GM12878 (cell line): ENCODE results near the gene RASAL2. TPM values are rescaled to one million over a fixed set of nuclear protein-coding genes. Genes with fewer than 3 reads are reported as not detected.

Source experiments
- ATAC-seq: fragments of 200-7000 bp; cut with Tn5 transposase; 3 replicates; pipeline ENCODE4 v1.9.1; 2020; ENCODE audit warnings: mild to moderate bottlenecking, moderate library complexity
- BruUV-seq: library from RNA; stranded (reverse); fragments of 400-500 nt; replicated peaks from 2 replicates; lab custom pipeline; 2021; lab: Mats Ljungman, UMichigan
- CTCF ChIA-PET: fragments of 300-600 bp; sonication (Branson Sonifier 250); formaldehyde crosslinking; extraction: SDS; loops from one replicate; lab custom pipeline; 2021; ENCODE audit warnings: inconsistent platforms; lab: Yijun Ruan, JAX
- POLR2A ChIA-PET: fragments of 350-600 bp; formaldehyde crosslinking; extraction: SDS; loops from one replicate; lab custom pipeline; 2021; ENCODE audit warnings: inconsistent platforms; lab: Charles Lee
- RAD21 ChIA-PET: fragments of 300-600 bp; sonication (Branson Sonifier 250); formaldehyde crosslinking; loops from one replicate; lab custom pipeline; 2023; ENCODE audit warnings: antibody characterized with exemption; ENCODE audit not compliant: unreplicated experiment; lab: Charles Lee
- SMC1A ChIA-PET: fragments of 300-600 bp; sonication (Branson Sonifier 250); formaldehyde crosslinking; loops from one replicate; lab custom pipeline; 2023; ENCODE audit not compliant: unreplicated experiment, uncharacterized antibody; lab: Charles Lee
- DNase-seq: peaks from one replicate; pipeline ENCODE4 v3.0.0-alpha.2; 2011; ENCODE audit warnings: low read depth, low spot score
- FAIRE-seq: peaks from 3 replicates; lab custom pipeline; 2011; peaks lifted over from hg19 to GRCh38; lab: Jason Lieb, UNC
- H2AFZ ChIP-seq: 2 replicates; pipeline ENCODE4 v1.6.0; 2011; ENCODE audit warnings: low read depth, low read length, control low read depth; ENCODE audit not compliant: control insufficient read depth
- H3K27ac ChIP-seq: 2 replicates; pipeline ENCODE4 v1.5.1; 2011; ENCODE audit warnings: control low read depth; ENCODE audit not compliant: control insufficient read depth, insufficient read depth
- H3K27me3 ChIP-seq, 2 experiments: replicated peaks in 1 of 2; 2 replicates each; pipeline versions ENCODE4 v1.6.0 to v1.6.1; 2011; ENCODE audit warnings: low read length in 1 of 2; ENCODE audit not compliant: control insufficient read depth in 2 of 2, insufficient read depth in 2 of 2
- H3K36me3 ChIP-seq, 2 experiments: 2 replicates each; pipeline ENCODE4 v1.5.1; 2011; ENCODE audit warnings: low read length in 1 of 2; ENCODE audit not compliant: control insufficient read depth in 2 of 2, insufficient read depth in 2 of 2
- H3K4me1 ChIP-seq: 2 replicates; pipeline ENCODE4 v1.6.1; 2011; ENCODE audit warnings: mild to moderate bottlenecking, low read length, moderate library complexity, mixed read lengths; ENCODE audit not compliant: control insufficient read depth, insufficient read depth
- H3K4me2 ChIP-seq: 2 replicates; pipeline ENCODE4 v1.6.0; 2011; ENCODE audit warnings: control low read depth; ENCODE audit not compliant: control insufficient read depth, insufficient read depth
- H3K4me3 ChIP-seq: fragments of 200-600 bp; sonication (generic); 2 replicates; pipeline ENCODE4 v1.5.1; 2016
- H3K79me2 ChIP-seq: 2 replicates; pipeline ENCODE4 v1.6.0; 2011; ENCODE audit warnings: low read length; ENCODE audit not compliant: control insufficient read depth, insufficient read depth
- H3K9ac ChIP-seq: 2 replicates; pipeline ENCODE4 v1.8.0; 2011; ENCODE audit warnings: low read length, control low read depth, mixed read lengths; ENCODE audit not compliant: control insufficient read depth, insufficient read depth
- H3K9me3 ChIP-seq: replicated peaks from 3 replicates; pipeline ENCODE4 v1.5.1; 2011; ENCODE audit warnings: mild to moderate bottlenecking, low read length; ENCODE audit not compliant: control insufficient read depth, insufficient read depth
- H4K20me1 ChIP-seq: 2 replicates; pipeline ENCODE4 v1.6.0; 2011; ENCODE audit not compliant: control insufficient read depth, insufficient read depth
- CHD2 ChIP-seq: IDR thresholded peaks from 2 replicates; pipeline ENCODE4 v1.6.1; 2011; ENCODE audit warnings: low read depth, low read length, improper control_type of control experiment, borderline replicate concordance
- EP300 ChIP-seq, 2 experiments: fragments of 150-350 bp in 1 of 2; IDR thresholded peaks; 2 replicates each; pipeline ENCODE4 v1.6.1; 2011 to 2012; ENCODE audit warnings: low read depth in 2 of 2, low read length in 2 of 2, borderline replicate concordance in 1 of 2, improper control_type of control experiment in 1 of 2, inconsistent platforms in 1 of 2; ENCODE audit not compliant: control insufficient read depth in 1 of 2
- GATAD2B ChIP-seq: fragments of 450-650 bp; conservative IDR thresholded peaks from 2 replicates; pipeline ENCODE4 v1.6.1; 2017; ENCODE audit warnings: low read depth, mild to moderate bottlenecking, moderate library complexity
- HDAC2 ChIP-seq: fragments of 200-600 bp; sonication (generic); IDR thresholded peaks from 2 replicates; pipeline ENCODE4 v1.6.1; 2017
- MEF2A ChIP-seq: IDR thresholded peaks from 2 replicates; pipeline ENCODE4 v1.6.1; 2011; ENCODE audit warnings: low read depth, mild to moderate bottlenecking, low read length, moderate library complexity; ENCODE audit not compliant: insufficient read depth
- MYC ChIP-seq: IDR thresholded peaks from 2 replicates; pipeline ENCODE4 v1.6.1; 2011; ENCODE audit warnings: mild to moderate bottlenecking, low read length, moderate library complexity, inconsistent platforms; ENCODE audit not compliant: insufficient read depth, insufficient replicate concordance, insufficient read length, severe bottlenecking
- NFYB ChIP-seq: IDR thresholded peaks from 2 replicates; pipeline ENCODE4 v1.6.1; 2011; ENCODE audit warnings: low read depth, mild to moderate bottlenecking, low read length, improper control_type of control experiment, moderate library complexity; ENCODE audit not compliant: insufficient read depth
- RELB ChIP-seq: fragments of 450-650 bp; IDR thresholded peaks from 2 replicates; pipeline ENCODE4 v1.6.1; 2017; ENCODE audit warnings: low read depth, mild to moderate bottlenecking, moderate library complexity
- RFX5 ChIP-seq: IDR thresholded peaks from 2 replicates; pipeline ENCODE4 v1.6.1; 2011; ENCODE audit warnings: low read depth, low read length, improper control_type of control experiment
- SIN3A ChIP-seq: IDR thresholded peaks from 2 replicates; pipeline ENCODE4 v1.6.1; 2012; ENCODE audit warnings: low read depth, low read length, improper control_type of control experiment
- SIX5 ChIP-seq: IDR thresholded peaks from 2 replicates; pipeline ENCODE4 v1.6.1; 2011; ENCODE audit warnings: mild to moderate bottlenecking, low read depth, low read length, moderate library complexity; ENCODE audit not compliant: severe bottlenecking
- SREBF1 ChIP-seq: IDR thresholded peaks from 2 replicates; pipeline ENCODE4 v1.6.1; 2012; ENCODE audit warnings: mild to moderate bottlenecking, low read length
- SRF ChIP-seq, 2 experiments: IDR thresholded peaks; 2 replicates each; pipeline ENCODE4 v1.6.1; 2011; ENCODE audit warnings: low read depth in 2 of 2, low read length in 2 of 2, mild to moderate bottlenecking in 1 of 2, moderate library complexity in 1 of 2
- STAT1 ChIP-seq: fragments of 450-650 bp; conservative IDR thresholded peaks from 2 replicates; pipeline ENCODE4 v1.6.1; 2014; ENCODE audit warnings: antibody characterized with exemption, mild to moderate bottlenecking
- STAT3 ChIP-seq: IDR thresholded peaks from 2 replicates; pipeline ENCODE4 v1.6.1; 2011; ENCODE audit warnings: low read depth, low read length, improper control_type of control experiment
- SUZ12 ChIP-seq: fragments of 200-600 bp; sonication (generic); IDR thresholded peaks from one replicate; pipeline ENCODE4 v1.6.1; 2018; ENCODE audit warnings: antibody characterized with exemption, mild to moderate bottlenecking; ENCODE audit not compliant: unreplicated experiment
- USF2 ChIP-seq: IDR thresholded peaks from 2 replicates; pipeline ENCODE4 v1.6.1; 2011; ENCODE audit warnings: low read depth, low read length, improper control_type of control experiment, borderline replicate concordance
- YBX1 ChIP-seq: fragments of 450-650 bp; IDR thresholded peaks from 2 replicates; pipeline ENCODE4 v1.6.1; 2016; ENCODE audit warnings: antibody characterized with exemption
- ZBED1 ChIP-seq: IDR thresholded peaks from 2 replicates; pipeline ENCODE4 v1.6.1; 2016; ENCODE audit warnings: borderline replicate concordance
- ZBTB33 ChIP-seq: fragments of 450-650 bp; IDR thresholded peaks from 2 replicates; pipeline ENCODE4 v1.6.1; 2017; ENCODE audit warnings: mild to moderate bottlenecking
- in situ Hi-C: fragments of 300-500 bp; cut with MboI; formaldehyde crosslinking; loops from 9 replicates; pipeline ENCODE4 v1.14.3; 2018; ENCODE audit warnings: mixed read lengths
- intact Hi-C: fragments of 100-400 bp; cut with micrococcal nuclease; formaldehyde crosslinking; loops from one replicate; pipeline ENCODE4 v1.14.2; 2022; ENCODE audit not compliant: unreplicated experiment
- polyA plus RNA-seq, 11 experiments: library from polyadenylated mRNA; depleted of rRNA in 4 of 11; unstranded in 6 of 11; stranded (reverse) in 5 of 11; fragments of >200 nt; fragmentation: Nextera tagmentation in 4 of 11; fragmentation: Illumina TruSeq in 1 of 11; extraction: Ambion mirVana in 4 of 11; extraction: Trizol in 1 of 11; gene quantifications; 1 replicate in 1 of 11; 2 replicates in 10 of 11; pipeline versions ENCODE4 v1.2.1 to v1.2.3, GENCODE V29; 2011 to 2016; ENCODE audit warnings: inconsistent platforms in 2 of 11, missing spikeins in 2 of 11, low read depth in 1 of 11
- total RNA-seq, 4 experiments: library from RNA; depleted of rRNA in 3 of 4; stranded (reverse); fragments of >200 nt in 3 of 4; fragmentation: Illumina TruSeq in 1 of 4; extraction: Trizol in 1 of 4; gene quantifications; 2 replicates each; pipeline versions ENCODE4 v1.2.1 to v1.2.3, GENCODE V29; 2013 to 2021

The RASAL2 gene
- total and polyA plus RNA-seq, 10 of the 15 experiments (the other 5 are each of a cell fraction or from before 2014, with no cell fraction given): 0.02 to 6.9 (median 0.17) TPM; not detected in 1

GRCh38 chr1:178122283-178122682, 28.4 kb downstream of the RASAL2 start (continued):
- no peak for TF ChIP-seq GATAD2B
- peak; percentile 41; the same call in 1 of the 2 replicates for TF ChIP-seq RELB
- TF ChIP-seq HDAC2: no peak
- no peak for TF ChIP-seq STAT1
- TF ChIP-seq MEF2A: 0 out of 2 replicates have a peak, but pooled peaks have one; percentile 38
- no peak for TF ChIP-seq NFYB
- 0 out of 4 replicates have a peak, but pooled peaks of 1 of the 2 experiments have one; percentile 37 for TF ChIP-seq SRF (IDR thresholded peaks at IDR 0.05; ENCODE audit: low read depth in 2 of 2, low read length in 2 of 2)

- CTCF ChIA-PET: interaction anchor here (1.3 to 1.7 kb wide), 3 partner anchors 11 to 68 kb away, joined by 3 to 4 read pairs (median 4); no protein-coding TSS in a partner anchor
- TF ChIP-seq YBX1 (no peak), CHD2 (no peak), SREBF1 (no peak), SUZ12 (no peak), GATAD2B (no peak), ZBED1 (no peak), ZBTB33 (no peak), MEF2A (no peak), STAT3 (no peak), USF2 (no peak), MYC (no peak), EP300 (IDR thresholded peaks at IDR 0.05; ENCODE audit: borderline replicate concordance in 1 of 2, control insufficient read depth in 1 of 2, low read depth in 2 of 2, low read length in 2 of 2) (no peak), SIX5 (no peak), RFX5 (no peak), SIN3A (no peak)
These were observed 30.2 kb downstream of the RASAL2 start for GRCh38 chr1:178124115-178124514.

More at GRCh38 chr1:178124115-178124514, 30.2 kb downstream of the RASAL2 start:
- Histone ChIP-seq H3K36me3 (no peaks in the 10 kb centered on the region), H3K4me1 (no peaks in the 10 kb centered on the region), H3K9me3 (no peaks in the 10 kb centered on the region), H3K9ac (no peak overlapping the region), H3K27ac (no peak overlapping the region), H3K79me2 (no peaks in the 10 kb centered on the region), H3K4me3 (no peak overlapping the region), H3K27me3 (no peaks in the 10 kb centered on the region), H3K4me2 (no peak overlapping the region), H4K20me1 (no peaks in the 10 kb centered on the region), H2AFZ (no peak overlapping the region)
- ChIA-PET RAD21 (no interaction called here), SMC1A (interaction anchor here (1.2 to 1.3 kb wide), 2 partner anchors 17 to 68 kb away, joined by 3 to 4 read pairs; no protein-coding TSS in a partner anchor), POLR2A (interaction anchor here (2.2 kb wide), 1 partner anchor 9 kb away, joined by 8 read pairs; no protein-coding TSS in a partner anchor)
- no TSS peak for BruUV-seq
- no peak for DNase-seq
- FAIRE-seq: no peak
- intact Hi-C loops: no loop called here
- in situ Hi-C loops: no loop called here
- ATAC-seq: no peak
